Measurements from ENCODE around the gene NOL4L.

Gene NOL4L

DNA sequence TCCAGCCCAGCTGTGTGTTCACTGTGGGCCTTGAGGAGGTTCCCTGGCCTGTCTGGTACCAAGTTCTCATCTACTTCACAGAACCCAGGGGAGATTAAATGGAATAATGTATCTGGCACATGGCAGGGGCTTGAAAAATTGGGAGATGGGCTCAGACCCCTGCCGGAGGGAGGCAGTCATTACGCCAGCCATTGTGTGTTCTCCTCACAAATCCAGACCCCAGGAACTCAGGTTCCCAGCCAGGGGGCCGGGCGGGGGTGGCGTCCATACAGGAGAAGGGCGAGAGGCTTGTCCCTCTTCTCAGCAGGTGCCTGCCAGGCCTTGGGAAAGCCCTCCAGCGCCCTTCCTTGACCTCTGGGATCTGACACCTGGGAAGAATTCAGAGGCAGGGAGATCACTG is 8.1 kb downstream of the NOL4L start:
- DNase-seq (ENCODE audit: low read depth): no peak
- TF ChIP-seq CTCF (IDR thresholded peaks at IDR 0.05; ENCODE audit: control insufficient read depth, extremely low read depth, insufficient read depth): no peak
- H3K4me3 ChIP-seq (ENCODE audit: low read depth, low read length): no peak overlapping the region

GRCh38 chr20:32576560-32576959 is 8.6 kb downstream of the NOL4L start:
- DNase-seq (ENCODE audit: low read depth): no peak
- no peak overlapping the region for H3K4me3 ChIP-seq (ENCODE audit: low read depth, low read length)
- TF ChIP-seq CTCF (IDR thresholded peaks at IDR 0.05; ENCODE audit: control insufficient read depth, extremely low read depth, insufficient read depth): no peak

DNA sequence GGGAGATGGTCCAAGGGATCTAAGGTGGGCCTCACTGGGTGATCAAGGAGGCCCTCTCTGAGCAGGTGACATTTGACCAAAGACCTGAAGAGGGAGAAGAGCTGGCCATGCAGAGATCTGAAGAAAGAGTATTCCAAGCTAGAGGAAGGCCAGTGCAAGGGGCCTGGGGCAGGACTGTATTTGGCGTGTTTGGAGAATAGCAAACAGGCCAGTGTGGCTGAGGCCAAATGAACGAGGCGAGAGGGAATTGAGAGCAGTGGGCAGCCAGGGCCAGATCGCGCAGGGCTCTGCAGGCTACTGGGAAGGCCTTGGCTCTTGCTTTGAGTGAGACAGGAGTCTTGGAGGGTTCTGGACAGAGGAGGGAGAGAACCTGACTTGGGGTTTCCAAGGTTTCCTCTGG is 9.3 kb downstream of the NOL4L start:
- no peak for TF ChIP-seq CTCF (IDR thresholded peaks at IDR 0.05; ENCODE audit: control insufficient read depth, extremely low read depth, insufficient read depth)
- DNase-seq (ENCODE audit: low read depth): no peak

GRCh38 chr20:32575227-32575581 is 9.9 kb downstream of the NOL4L start:
- TF ChIP-seq CTCF (IDR thresholded peaks at IDR 0.05; ENCODE audit: control insufficient read depth, extremely low read depth, insufficient read depth): no peak
- no peak overlapping the region for H3K4me3 ChIP-seq (ENCODE audit: low read depth, low read length)
- DNase-seq (ENCODE audit: low read depth): no peak

More for the DNA sequence above, 9.3 kb downstream of the NOL4L start:
- H3K4me3 ChIP-seq (ENCODE audit: low read depth, low read length): no peak overlapping the region

- TF ChIP-seq CTCF (IDR thresholded peaks at IDR 0.05; ENCODE audit: control insufficient read depth, extremely low read depth, insufficient read depth): no peak
- DNase-seq (ENCODE audit: low read depth): no peak
- no peak overlapping the region for H3K4me3 ChIP-seq (ENCODE audit: low read depth, low read length)
These were observed 10.6 kb downstream of the NOL4L start for GRCh38 chr20:32574296-32575226.

DNA sequence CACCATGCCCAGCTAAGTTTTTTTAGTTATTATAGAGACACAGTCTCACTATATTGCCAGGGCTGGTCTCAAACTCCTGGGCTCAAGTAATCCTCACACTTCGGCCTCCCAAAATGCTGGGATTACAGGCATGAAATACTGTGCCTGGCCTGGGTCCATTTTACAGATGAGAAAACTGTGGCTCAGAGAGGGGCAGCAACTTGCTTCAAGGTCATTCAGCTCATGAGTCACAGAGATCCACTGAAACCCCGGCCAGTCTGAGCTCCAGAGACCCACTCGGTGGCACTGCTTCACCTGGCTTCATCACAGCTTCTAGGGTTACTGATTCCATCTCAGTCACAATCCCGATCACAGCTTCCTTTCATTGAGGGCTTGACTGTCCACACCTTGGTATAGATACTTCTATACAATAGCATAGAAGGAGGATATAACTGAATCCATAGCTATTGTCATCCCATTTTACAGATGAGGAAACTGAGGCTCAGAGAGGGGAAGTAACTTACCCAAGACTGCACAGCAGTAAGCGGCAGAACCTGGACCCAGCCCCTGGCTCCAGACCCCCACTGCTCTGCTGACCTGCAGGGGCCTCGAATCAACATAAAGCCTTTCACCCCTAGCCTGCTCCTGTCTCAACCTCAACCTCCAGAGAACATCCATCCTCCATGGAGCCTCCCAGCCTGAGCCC is 11.8 kb downstream of the NOL4L start:
- TF ChIP-seq CTCF (IDR thresholded peaks at IDR 0.05; ENCODE audit: control insufficient read depth, extremely low read depth, insufficient read depth): no peak
- no peak overlapping the region for H3K4me3 ChIP-seq (ENCODE audit: low read depth, low read length)
- DNase-seq (ENCODE audit: low read depth): no peak

Measured in LNCaP clone FGC (cell line).